Stomach (tissue), 4 donors: Measurements from ENCODE around the gene FST.

Experiments used
- CTCF ChIP-seq, 7 experiments: fragments of 450-650 bp in 4 of 7; fragments of 200-600 bp in 3 of 7; sonication (generic) in 3 of 7; IDR thresholded peaks; one replicate each; pipeline ENCODE4 v1.5.1; 2016 to 2019; ENCODE audit warnings: antibody characterized with exemption in 7 of 7, control low read depth in 2 of 7, mild to moderate bottlenecking in 1 of 7
- EP300 ChIP-seq: sonication (generic); formaldehyde crosslinking; IDR thresholded peaks from one replicate; pipeline ENCODE4 v1.6.1; 2017; ENCODE audit warnings: antibody characterized with exemption
- POLR2A ChIP-seq, 4 donors: fragments of 450-650 bp; IDR thresholded peaks; one replicate each; pipeline ENCODE4 v1.6.1; 2016; ENCODE audit warnings: antibody characterized with exemption in 4 of 4, control low read depth in 2 of 4, mild to moderate bottlenecking in 1 of 4, moderate library complexity in 1 of 4

DNA sequence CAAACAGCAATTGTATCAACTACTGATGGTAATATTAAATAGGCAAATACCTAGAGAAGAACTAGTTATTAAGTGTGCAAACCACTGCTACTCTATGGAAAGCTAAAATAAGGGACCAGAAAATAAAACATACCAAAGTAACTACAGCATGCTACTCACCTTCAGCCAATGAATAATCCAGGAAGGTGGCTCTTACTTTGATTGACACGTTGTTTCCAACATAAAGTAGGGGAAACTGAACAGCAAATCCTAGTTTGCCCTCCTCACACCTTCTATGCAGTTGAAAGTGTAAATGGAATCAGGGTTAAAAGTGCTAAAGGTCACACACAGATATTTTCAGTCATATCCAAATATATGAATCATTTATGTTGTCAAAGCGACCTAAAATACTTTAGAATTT, 5.1 kb upstream of the FST start:
- TF ChIP-seq CTCF (IDR thresholded peaks at IDR 0.05) = no peak
- no peak for TF ChIP-seq EP300
- TF ChIP-seq POLR2A (IDR thresholded peaks at IDR 0.05) = no peak
